ENCODE data around the gene TNFRSF8. TPM values are rescaled to one million over a fixed set of nuclear protein-coding genes. Genes with fewer than 3 reads are reported as not detected.

The TNFRSF8 gene
- total and polyA plus RNA-seq, 4 experiments from 2014 or later = not detected

DNA sequence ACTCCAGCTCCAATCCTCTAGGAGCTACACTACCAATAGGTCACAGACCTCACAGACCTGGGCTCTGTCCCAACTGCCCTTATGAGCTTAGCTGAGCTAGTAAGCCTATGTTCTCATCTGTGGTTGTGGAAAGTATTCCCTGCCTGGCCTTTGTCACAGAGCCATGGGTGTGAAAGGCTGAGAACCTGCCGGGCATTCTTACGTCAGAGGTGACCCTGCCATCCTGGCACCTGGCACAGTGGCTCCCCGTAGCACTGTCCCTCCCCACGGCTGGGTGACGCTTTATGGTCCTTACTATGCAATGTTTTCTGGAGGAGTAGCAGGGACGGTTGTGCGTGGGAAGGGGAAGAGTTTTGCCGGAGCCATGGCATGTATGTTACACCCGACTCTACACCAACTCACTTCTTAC is 107.2 kb downstream of the TNFRSF8 start:
- peak overlapping the region; percentile 88 for H3K27ac ChIP-seq (ENCODE audit: low read depth, low read length)
- Mint-ChIP-seq H3K36me3 (peaks cover 21 to 44% of the 10 kb centered on the region in 2 donors), H3K4me1 (peaks cover 45 to 85% (median 70%) of the 10 kb centered on the region in 4 donors), H3K27ac (peak overlapping the region; percentile 96 to 100 (median 99)), H3K4me3 (peak overlapping the region; percentile 60 to 100 (median 100)), H3K27me3 (peaks cover 0 to 3% of the 10 kb centered on the region in 2 donors), H3K9me3 (no peaks in the 10 kb centered on the region)
- no peaks in the 10 kb centered on the region for H3K27me3 ChIP-seq (ENCODE audit: insufficient read depth, low read length)
- no peaks in the 10 kb centered on the region for H3K9me3 ChIP-seq (ENCODE audit: control insufficient read depth in 1 of 2, low read length in 2 of 2)
- no peak overlapping the region for H3K4me3 ChIP-seq (ENCODE audit: low read length in 2 of 2)
- peaks cover 85% of the 10 kb centered on the region for H3K4me1 ChIP-seq (ENCODE audit: insufficient read depth, low read length)
- DNase-seq = no peak
- ChIA-PET POLR2A (ENCODE audit: partially characterized antibody) (interaction anchor here (0.9 to 50.6 kb wide), 3 partner anchors 9 to 81 kb away, joined by 4 to 1713 read pairs (median 109); no protein-coding TSS in a partner anchor), CTCF (ENCODE audit: partially characterized antibody) (interaction anchor here (1.3 to 3.5 kb wide), 5 partner anchors 8 to 45 kb away, joined by 3 to 25 read pairs (median 13); no protein-coding TSS in a partner anchor)
- intact Hi-C loops (cut with micrococcal nuclease) = no loop called here
- H3K36me3 ChIP-seq (ENCODE audit: insufficient read depth, low read length) = no peaks in the 10 kb centered on the region

DNA sequence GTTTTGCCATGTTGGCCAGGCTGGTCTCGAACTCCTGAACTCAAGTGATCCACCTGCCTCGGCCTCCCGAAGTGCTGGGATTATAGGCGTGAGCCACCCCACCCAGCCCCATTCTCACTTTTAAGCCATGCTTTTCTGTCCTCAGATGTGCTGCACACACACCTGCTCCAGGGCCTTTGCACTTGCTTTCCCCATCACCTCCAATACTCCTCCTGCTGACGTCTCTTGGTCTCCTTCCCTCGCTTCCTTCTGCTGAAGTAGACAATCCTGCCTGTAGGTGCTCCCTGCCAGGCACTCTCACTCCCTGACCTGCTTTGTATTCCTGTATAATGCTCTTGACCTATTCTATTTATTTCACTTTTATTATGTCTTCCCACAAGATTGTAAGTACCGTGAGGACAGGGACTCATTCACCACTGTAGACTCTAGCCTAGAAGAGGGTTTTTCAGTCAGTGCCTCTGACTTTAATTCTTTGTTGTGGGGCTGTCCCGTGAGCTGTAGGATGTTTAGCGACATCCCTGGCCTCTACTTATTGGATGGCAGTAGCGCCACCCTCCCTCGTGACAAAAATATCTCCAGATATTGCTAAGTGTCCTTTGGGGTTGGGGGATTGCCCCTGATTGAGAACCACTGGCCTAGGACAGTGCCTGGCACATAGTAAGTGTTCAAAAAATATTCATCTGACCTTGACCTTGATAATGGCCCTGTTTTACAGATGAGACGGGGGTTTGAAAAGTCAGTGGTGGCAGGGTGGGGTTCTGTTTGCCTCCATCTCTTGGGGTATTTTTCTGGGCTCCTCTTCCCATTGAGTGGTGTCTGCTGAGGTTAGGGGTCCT is 108.3 kb downstream of the TNFRSF8 start:
- Histone ChIP-seq H3K4me1 (ENCODE audit: insufficient read depth, low read length) (peaks cover 86% of the 10 kb centered on the region), H3K27me3 (ENCODE audit: insufficient read depth, low read length) (no peaks in the 10 kb centered on the region), H3K27ac (ENCODE audit: low read depth, low read length) (peak overlapping the region; percentile 97), H3K36me3 (ENCODE audit: insufficient read depth, low read length) (no peaks in the 10 kb centered on the region), H3K9me3 (ENCODE audit: control insufficient read depth in 1 of 2, low read length in 2 of 2) (no peaks in the 10 kb centered on the region), H3K4me3 (ENCODE audit: low read length in 2 of 2) (peak overlapping the region in 1 of 2 donors; percentile 13)
- peak overlapping the region in 7 of 8 donors; percentile 57 to 89 (median 81) for H3K4me3 Mint-ChIP-seq
- H3K27ac Mint-ChIP-seq = peak overlapping the region; percentile 99 to 100 (median 100)
- peak in 4 of 5 donors; percentile 49 to 76 (median 56) for DNase-seq
- POLR2A ChIA-PET (ENCODE audit: partially characterized antibody) = interaction anchor here (1.1 to 50.6 kb wide), 5 partner anchors 10 to 38 kb away, joined by 3 to 1713 read pairs (median 24); no protein-coding TSS in a partner anchor
- peaks cover 0 to 3% of the 10 kb centered on the region in 2 donors for H3K27me3 Mint-ChIP-seq
- H3K36me3 Mint-ChIP-seq = peaks cover 22 to 44% of the 10 kb centered on the region in 2 donors
- H3K9me3 Mint-ChIP-seq = no peaks in the 10 kb centered on the region
- H3K4me1 Mint-ChIP-seq = peaks cover 47 to 89% (median 76%) of the 10 kb centered on the region in 4 donors
- intact Hi-C loops (cut with micrococcal nuclease) = loop anchor here (2.0 kb wide), 1 partner anchor 13 kb away; no protein-coding TSS in a partner anchor
- CTCF ChIA-PET (ENCODE audit: partially characterized antibody) = interaction anchor here (1.1 to 3.2 kb wide), 3 partner anchors 25 to 46 kb away, joined by 3 to 24 read pairs (median 3); no protein-coding TSS in a partner anchor

- Histone ChIP-seq H3K4me3 (ENCODE audit: low read length in 2 of 2) (peak overlapping the region in 1 of 2 donors; percentile 13), H3K27me3 (ENCODE audit: insufficient read depth, low read length) (no peaks in the 10 kb centered on the region), H3K36me3 (ENCODE audit: insufficient read depth, low read length) (no peaks in the 10 kb centered on the region), H3K27ac (ENCODE audit: low read depth, low read length) (peak overlapping the region; percentile 97), H3K9me3 (ENCODE audit: control insufficient read depth in 1 of 2, low read length in 2 of 2) (no peaks in the 10 kb centered on the region), H3K4me1 (ENCODE audit: insufficient read depth, low read length) (peaks cover 94% of the 10 kb centered on the region)
- peaks cover 0 to 3% of the 10 kb centered on the region in 2 donors for H3K27me3 Mint-ChIP-seq
- H3K4me1 Mint-ChIP-seq = peaks cover 51 to 94% (median 81%) of the 10 kb centered on the region in 4 donors
- CTCF ChIA-PET (ENCODE audit: partially characterized antibody) = interaction anchor here (1.1 kb wide), 1 partner anchor 47 kb away, joined by 3 read pairs; no protein-coding TSS in a partner anchor
- peaks cover 25 to 43% of the 10 kb centered on the region in 2 donors for H3K36me3 Mint-ChIP-seq
- peak overlapping the region; percentile 99 to 100 (median 100) for H3K27ac Mint-ChIP-seq
- intact Hi-C loops (cut with micrococcal nuclease) = loop anchor here (2.0 kb wide), 1 partner anchor 13 kb away; no protein-coding TSS in a partner anchor
- POLR2A ChIA-PET (ENCODE audit: partially characterized antibody) = interaction anchor here (0.9 to 50.6 kb wide), 7 partner anchors 11 to 264 kb away, joined by 3 to 1713 read pairs (median 13); no protein-coding TSS in a partner anchor
- H3K4me3 Mint-ChIP-seq = peak overlapping the region in 7 of 8 donors; percentile 57 to 89 (median 81)
- DNase-seq = peak in 1 of 5 donors; percentile 85
- no peaks in the 10 kb centered on the region for H3K9me3 Mint-ChIP-seq
Observed at GRCh38 chr1:12172042-12172851, 109.1 kb downstream of the TNFRSF8 start.

- Histone ChIP-seq H3K4me1 (ENCODE audit: insufficient read depth, low read length) (peaks cover 99% of the 10 kb centered on the region), H3K27ac (ENCODE audit: low read depth, low read length) (peak overlapping the region; percentile 97), H3K9me3 (ENCODE audit: control insufficient read depth in 1 of 2, low read length in 2 of 2) (no peaks in the 10 kb centered on the region), H3K4me3 (ENCODE audit: low read length in 2 of 2) (peak overlapping the region in 1 of 2 donors; percentile 28), H3K36me3 (ENCODE audit: insufficient read depth, low read length) (no peaks in the 10 kb centered on the region), H3K27me3 (ENCODE audit: insufficient read depth, low read length) (no peaks in the 10 kb centered on the region)
- Mint-ChIP-seq H3K27me3 (peaks cover 0 to 3% of the 10 kb centered on the region in 2 donors), H3K9me3 (no peaks in the 10 kb centered on the region), H3K4me1 (peaks cover 53 to 96% (median 83%) of the 10 kb centered on the region in 4 donors), H3K27ac (peak overlapping the region; percentile 99 to 100 (median 100)), H3K4me3 (peak overlapping the region; percentile 64 to 89 (median 82)), H3K36me3 (peaks cover 20 to 40% of the 10 kb centered on the region in 2 donors)
- intact Hi-C loops (cut with micrococcal nuclease) = loop anchor here (1.0 to 2.0 kb wide), 2 partner anchors 11 to 14 kb away; no protein-coding TSS in a partner anchor
- ChIA-PET POLR2A (ENCODE audit: partially characterized antibody) (interaction anchor here (2.0 to 50.6 kb wide), 5 partner anchors 10 to 265 kb away, joined by 10 to 1713 read pairs (median 24); no protein-coding TSS in a partner anchor), CTCF (ENCODE audit: partially characterized antibody) (interaction anchor here (1.0 to 1.6 kb wide), 4 partner anchors 16 to 48 kb away, joined by 3 to 6 read pairs (median 3); no protein-coding TSS in a partner anchor)
- no peak for DNase-seq
Observed at GRCh38 chr1:12173041-12173509, 110.0 kb downstream of the TNFRSF8 start.

- intact Hi-C loops (cut with micrococcal nuclease) = loop anchor here (1.0 to 2.0 kb wide), 2 partner anchors 11 to 15 kb away; no protein-coding TSS in a partner anchor
- peak overlapping the region; percentile 97 for H3K27ac ChIP-seq (ENCODE audit: low read depth, low read length)
- no peaks in the 10 kb centered on the region for H3K9me3 ChIP-seq (ENCODE audit: control insufficient read depth in 1 of 2, low read length in 2 of 2)
- peaks cover 0 to 3% of the 10 kb centered on the region in 2 donors for H3K27me3 Mint-ChIP-seq
- H3K4me3 Mint-ChIP-seq = peak overlapping the region; percentile 64 to 89 (median 82)
- POLR2A ChIA-PET (ENCODE audit: partially characterized antibody) = interaction anchor here (0.8 to 50.6 kb wide), 7 partner anchors 9 to 266 kb away, joined by 3 to 1713 read pairs (median 13); no protein-coding TSS in a partner anchor
- H3K4me3 ChIP-seq (ENCODE audit: low read length in 2 of 2) = peak overlapping the region in 1 of 2 donors; percentile 28
- H3K36me3 ChIP-seq (ENCODE audit: insufficient read depth, low read length) = no peaks in the 10 kb centered on the region
- peaks cover 20 to 44% of the 10 kb centered on the region in 2 donors for H3K36me3 Mint-ChIP-seq
- H3K9me3 Mint-ChIP-seq = no peaks in the 10 kb centered on the region
- peak; percentile 94 to 99 (median 95) for DNase-seq
- H3K27ac Mint-ChIP-seq = peak overlapping the region; percentile 99 to 100 (median 100)
- CTCF ChIA-PET (ENCODE audit: partially characterized antibody) = interaction anchor here (1.0 to 1.6 kb wide), 4 partner anchors 17 to 49 kb away, joined by 3 to 6 read pairs (median 3); no protein-coding TSS in a partner anchor
- H3K4me1 ChIP-seq (ENCODE audit: insufficient read depth, low read length) = peaks cover 99% of the 10 kb centered on the region
- no peaks in the 10 kb centered on the region for H3K27me3 ChIP-seq (ENCODE audit: insufficient read depth, low read length)
- H3K4me1 Mint-ChIP-seq = peaks cover 57 to 97% (median 85%) of the 10 kb centered on the region in 4 donors
Observed at GRCh38 chr1:12173631-12174121, 110.6 kb downstream of the TNFRSF8 start.

All from CD4-positive, alpha-beta memory T cell (primary cell).